DOHH2 (cell line): Measurements from ENCODE around the gene CCDC85B.

Experiments used
- H3F3A ChIP-seq: fragments of 200-600 bp; sonication (generic), shearing (Covaris generic); 2 replicates; pipeline ENCODE4 v1.6.0; 2016; ENCODE audit warnings: antibody characterized with exemption, mild to moderate bottlenecking; ENCODE audit not compliant: control insufficient read depth, insufficient read depth
- H3K27ac ChIP-seq: fragments of 200-600 bp; sonication (generic); 2 replicates; pipeline ENCODE4 v1.5.1; 2014; ENCODE audit warnings: low read depth, mild to moderate bottlenecking, low read length, moderate library complexity
- H3K27me3 ChIP-seq: fragments of 200-600 bp; sonication (generic); 2 replicates; pipeline ENCODE4 v1.6.1; 2014; ENCODE audit warnings: mild to moderate bottlenecking, low read length, mixed read lengths; ENCODE audit not compliant: control insufficient read depth
- H3K36me3 ChIP-seq: fragments of 200-600 bp; sonication (generic); 2 replicates; pipeline ENCODE4 v1.6.1; 2014; ENCODE audit warnings: mild to moderate bottlenecking, low read length, moderate library complexity, mixed read lengths; ENCODE audit not compliant: control insufficient read depth
- H3K4me1 ChIP-seq: fragments of 200-600 bp; sonication (generic); 2 replicates; pipeline ENCODE4 v1.6.1; 2014; ENCODE audit warnings: mild to moderate bottlenecking, low read length, mixed read lengths; ENCODE audit not compliant: control insufficient read depth
- H3K4me2 ChIP-seq: fragments of 200-600 bp; sonication (generic); 2 replicates; pipeline ENCODE4 v1.6.0; 2014; ENCODE audit warnings: mild to moderate bottlenecking, low read length, moderate library complexity
- H3K4me3 ChIP-seq: fragments of 200-600 bp; sonication (generic); 2 replicates; pipeline ENCODE4 v1.5.1; 2014; ENCODE audit warnings: mild to moderate bottlenecking, low read length, mixed read lengths
- H3K79me2 ChIP-seq: fragments of 200-600 bp; sonication (generic); 2 replicates; pipeline ENCODE4 v1.6.1; 2014; ENCODE audit warnings: mild to moderate bottlenecking, low read length, mixed read lengths; ENCODE audit not compliant: control insufficient read depth
- H3K9me2 ChIP-seq: fragments of 200-600 bp; sonication (generic); replicated peaks from 2 replicates; pipeline ENCODE4 v1.6.1; 2014; ENCODE audit warnings: mild to moderate bottlenecking, low read length, mixed read lengths; ENCODE audit not compliant: control insufficient read depth
- H3K9me3 ChIP-seq: fragments of 200-600 bp; sonication (generic); 2 replicates; pipeline ENCODE4 v1.6.1; 2014; ENCODE audit warnings: antibody characterized with exemption, low read length, mixed read lengths; ENCODE audit not compliant: control insufficient read depth, insufficient read depth
- H4K20me1 ChIP-seq: fragments of 200-600 bp; sonication (generic); 2 replicates; pipeline ENCODE4 v1.6.0; 2014; ENCODE audit warnings: low read depth, mild to moderate bottlenecking, antibody characterized with exemption, low read length, moderate library complexity; ENCODE audit not compliant: control insufficient read depth, insufficient read depth
- EZH2phosphoT487 ChIP-seq: fragments of 200-600 bp; sonication (generic); IDR thresholded peaks from 2 replicates; pipeline ENCODE4 v1.6.1; 2017; ENCODE audit warnings: borderline replicate concordance, mild to moderate bottlenecking, antibody characterized with exemption, low read length, moderate library complexity, mixed read lengths
- TF ChIP-seq, protein P1 (sequence below): fragments of 200-600 bp; sonication (generic); IDR thresholded peaks from one replicate; pipeline ENCODE4 v1.5.1; 2014; ENCODE audit warnings: antibody characterized with exemption, mild to moderate bottlenecking, low read depth, low read length; ENCODE audit not compliant: poor library complexity, severe bottlenecking

Gene CCDC85B

DNA sequence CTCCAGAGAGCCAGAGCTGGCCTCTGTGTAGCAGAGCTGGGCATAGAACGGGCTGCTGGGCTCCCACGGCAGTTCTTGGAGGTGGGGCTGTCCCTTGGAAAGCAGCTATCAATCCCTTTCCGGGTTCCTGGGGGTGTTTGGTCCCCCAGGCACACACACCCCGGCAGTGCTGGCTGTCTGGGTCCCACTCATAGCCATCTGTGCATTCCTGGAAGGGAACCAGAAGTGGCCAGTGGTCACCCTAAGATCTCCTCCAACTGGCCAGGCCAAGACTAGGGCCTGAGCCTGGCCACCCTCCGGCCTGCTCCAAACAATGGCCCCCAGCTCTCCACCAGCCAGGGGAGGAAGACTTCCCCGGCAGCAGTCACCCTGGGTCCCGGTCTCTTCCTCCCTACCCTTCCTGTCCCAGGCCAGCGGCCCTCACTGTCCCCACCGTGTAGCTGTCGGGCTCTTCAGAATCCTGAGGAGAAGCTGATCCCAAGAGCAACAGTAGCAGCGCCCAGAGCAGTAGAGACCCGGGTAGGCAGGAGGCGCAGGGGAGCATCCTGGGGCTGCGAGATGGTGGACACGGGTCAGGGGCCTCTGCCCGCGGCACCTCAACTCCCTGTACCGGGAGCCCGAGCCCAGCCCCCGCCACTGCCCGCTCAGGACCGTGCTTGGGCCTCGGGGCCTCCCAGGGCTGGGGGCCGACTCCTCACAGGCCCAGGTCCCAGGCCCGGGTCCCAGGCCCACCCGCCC, 18.5 kb upstream of the CCDC85B start:
- Histone ChIP-seq H4K20me1 (no peaks in the 10 kb centered on the region; the same call in 1 of the 2 replicates), H3K27ac (no peak overlapping the region), H3K79me2 (no peaks in the 10 kb centered on the region), H3K9me3 (no peaks in the 10 kb centered on the region), H3K4me3 (no peak overlapping the region), H3K9me2 (no peaks in the 10 kb centered on the region), H3K36me3 (peaks cover 4% of the 10 kb centered on the region), H3F3A (0 out of 2 replicates have a peak, but pooled peaks cover 6% of the 10 kb centered on the region), H3K4me1 (peaks cover 37% of the 10 kb centered on the region), H3K4me2 (no peak overlapping the region), H3K27me3 (peaks cover 20% of the 10 kb centered on the region)
- TF ChIP-seq, protein P1, sequence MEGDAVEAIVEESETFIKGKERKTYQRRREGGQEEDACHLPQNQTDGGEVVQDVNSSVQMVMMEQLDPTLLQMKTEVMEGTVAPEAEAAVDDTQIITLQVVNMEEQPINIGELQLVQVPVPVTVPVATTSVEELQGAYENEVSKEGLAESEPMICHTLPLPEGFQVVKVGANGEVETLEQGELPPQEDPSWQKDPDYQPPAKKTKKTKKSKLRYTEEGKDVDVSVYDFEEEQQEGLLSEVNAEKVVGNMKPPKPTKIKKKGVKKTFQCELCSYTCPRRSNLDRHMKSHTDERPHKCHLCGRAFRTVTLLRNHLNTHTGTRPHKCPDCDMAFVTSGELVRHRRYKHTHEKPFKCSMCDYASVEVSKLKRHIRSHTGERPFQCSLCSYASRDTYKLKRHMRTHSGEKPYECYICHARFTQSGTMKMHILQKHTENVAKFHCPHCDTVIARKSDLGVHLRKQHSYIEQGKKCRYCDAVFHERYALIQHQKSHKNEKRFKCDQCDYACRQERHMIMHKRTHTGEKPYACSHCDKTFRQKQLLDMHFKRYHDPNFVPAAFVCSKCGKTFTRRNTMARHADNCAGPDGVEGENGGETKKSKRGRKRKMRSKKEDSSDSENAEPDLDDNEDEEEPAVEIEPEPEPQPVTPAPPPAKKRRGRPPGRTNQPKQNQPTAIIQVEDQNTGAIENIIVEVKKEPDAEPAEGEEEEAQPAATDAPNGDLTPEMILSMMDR, result no peak
- no peak for TF ChIP-seq EZH2phosphoT487

DNA sequence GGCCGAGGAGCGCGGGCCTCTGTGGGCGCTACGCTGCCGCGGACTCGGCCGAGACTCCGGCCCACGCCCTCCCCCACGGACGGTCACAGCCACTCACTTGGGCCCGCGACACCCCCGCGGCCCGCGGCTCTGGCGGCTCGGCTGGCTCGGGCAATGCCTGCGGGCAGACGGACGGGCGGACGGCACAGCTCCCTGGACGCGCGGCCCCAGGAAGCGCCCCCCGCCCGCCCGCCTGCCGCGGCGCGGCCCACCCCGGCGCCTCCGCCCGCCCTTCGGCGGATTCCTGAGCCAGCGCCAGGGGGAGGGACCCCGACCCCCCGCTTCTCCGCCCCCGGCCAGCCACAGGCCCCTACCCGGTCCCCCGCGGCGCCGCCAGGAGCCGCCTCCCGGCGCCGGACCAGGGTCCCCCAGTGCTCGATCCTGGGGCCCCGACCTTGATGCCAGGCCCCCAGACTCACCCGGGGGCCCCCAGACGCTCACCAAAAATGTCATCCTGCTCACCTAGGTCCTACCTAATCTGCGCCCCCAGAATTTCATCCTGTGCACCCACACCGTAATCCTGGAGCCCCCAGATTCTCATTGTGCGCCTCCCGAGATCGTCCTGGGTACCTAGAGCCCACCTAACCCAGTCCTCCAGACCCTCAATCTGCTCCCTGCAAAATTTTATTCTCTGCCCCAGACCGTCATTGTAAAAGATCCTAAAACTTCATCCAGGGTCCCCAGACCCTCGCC, 17.7 kb upstream of the CCDC85B start, which contains the start of gene EFEMP2:
Gene EFEMP2 (minus strand): TSS at position 215 of the 732 bp plus-strand sequence. CDS start 446 bp downstream, outside the sequence.
- TF ChIP-seq, protein P1, result no peak
- TF ChIP-seq EZH2phosphoT487, result no peak; the same call in 1 of the 2 replicates
- H3K27ac ChIP-seq, result no peak within 1 kb of the TSS
- peak within 1 kb of the TSS; percentile 72 for H3K4me3 ChIP-seq

DNA sequence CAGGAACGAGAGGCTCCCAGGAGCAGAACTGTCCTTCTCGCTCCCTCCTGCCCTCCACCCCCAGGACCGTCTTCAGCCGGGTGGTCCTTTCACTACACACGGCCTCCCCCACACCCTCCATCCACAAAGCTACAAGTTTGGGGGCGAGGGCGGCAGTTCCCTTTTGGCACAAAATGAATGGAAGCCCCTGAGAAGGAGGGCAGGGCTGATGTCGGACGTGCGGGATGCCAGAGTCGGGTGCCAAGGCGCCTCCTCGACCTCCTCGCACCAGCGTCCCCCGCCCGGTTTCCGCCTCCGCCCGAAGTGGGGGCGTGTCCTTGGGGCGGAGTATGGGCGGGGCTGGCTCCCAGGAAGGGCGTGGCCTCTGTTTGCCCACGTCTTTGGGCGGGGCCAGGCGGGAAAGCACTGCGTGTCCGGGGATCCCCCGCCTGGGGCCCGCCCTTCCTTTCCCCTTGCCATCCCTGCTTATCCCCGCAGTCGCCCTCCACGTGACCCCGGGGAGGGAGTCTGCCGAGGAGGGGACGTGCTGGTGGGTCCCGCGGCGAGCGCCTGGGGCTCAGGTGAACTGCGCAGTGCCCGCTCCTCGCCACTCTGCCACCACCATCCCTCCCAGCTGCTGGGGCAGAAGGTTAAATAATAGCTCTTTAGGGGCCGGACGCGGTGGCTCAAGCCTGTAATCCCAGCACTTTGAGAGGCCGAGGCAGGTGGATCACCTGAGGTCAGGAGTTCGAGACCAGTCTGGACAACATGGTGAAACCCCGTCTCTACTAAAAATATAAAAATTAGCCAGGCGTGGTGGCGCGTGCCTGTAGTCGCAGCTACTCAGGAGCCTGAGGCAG, 16.9 kb upstream of the CCDC85B start:
- Histone ChIP-seq H3K79me2 (no peaks in the 10 kb centered on the region), H3K27me3 (peaks cover 20% of the 10 kb centered on the region), H3K4me3 (peak overlapping the region; percentile 72), H3K9me2 (no peaks in the 10 kb centered on the region), H3K36me3 (no peaks in the 10 kb centered on the region), H4K20me1 (no peaks in the 10 kb centered on the region), H3K4me2 (peak overlapping the region; percentile 86), H3K4me1 (peaks cover 29% of the 10 kb centered on the region), H3K9me3 (no peaks in the 10 kb centered on the region), H3K27ac (no peak overlapping the region), H3F3A (0 out of 2 replicates have a peak, but pooled peaks cover 6% of the 10 kb centered on the region)
- TF ChIP-seq EZH2phosphoT487, result no peak
- TF ChIP-seq, protein P1, result no peak

More for the DNA sequence above, 17.7 kb upstream of the CCDC85B start, which contains the start of gene EFEMP2:
- 0 out of 2 replicates have a peak, but pooled peaks cover 6% of the 10 kb centered on the region for H3F3A ChIP-seq
- H3K4me2 ChIP-seq, result peak within 1 kb of the TSS; percentile 86
- no peaks in the 10 kb centered on the region for H3K79me2 ChIP-seq
- H3K27me3 ChIP-seq, result peaks cover 20% of the 10 kb centered on the region
- no peaks in the 10 kb centered on the region; the same call in 1 of the 2 replicates for H4K20me1 ChIP-seq
- no peaks in the 10 kb centered on the region for H3K9me3 ChIP-seq
- H3K4me1 ChIP-seq, result peaks cover 31% of the 10 kb centered on the region
- no peaks in the 10 kb centered on the region for H3K9me2 ChIP-seq
- H3K36me3 ChIP-seq, result no peaks in the 10 kb centered on the region
